ENCODE data around the gene LRRC61. TPM values are rescaled to one million over a fixed set of nuclear protein-coding genes. Genes with fewer than 3 reads are reported as not detected.
"Not testable (repeated sequence)": the region's sequence is repeated elsewhere in the genome, so short reads cannot be mapped to it uniquely, and the experiment has no call there.

The LRRC61 gene
- total RNA-seq, 1 donor from 2014 or later = 70.8 TPM

GRCh38 chr7:150295027-150295426 lies 28.1 kb upstream of the LRRC61 start:
- not testable (repeated sequence) for H3K36me3 ChIP-seq (ENCODE audit: control insufficient read depth, insufficient read depth, low read length); DNase-seq (ENCODE audit: low read depth); H3K4me3 ChIP-seq (ENCODE audit: low read depth, low read length); H3K27me3 ChIP-seq (ENCODE audit: control insufficient read depth, insufficient read depth, low read length)

GRCh38 chr7:150295614-150296013 lies 27.5 kb upstream of the LRRC61 start:
- not testable (repeated sequence) for H3K4me3 ChIP-seq (ENCODE audit: low read depth, low read length); H3K36me3 ChIP-seq (ENCODE audit: control insufficient read depth, insufficient read depth, low read length); DNase-seq (ENCODE audit: low read depth); H3K27me3 ChIP-seq (ENCODE audit: control insufficient read depth, insufficient read depth, low read length)

- not testable (repeated sequence) for H3K36me3 ChIP-seq (ENCODE audit: control insufficient read depth, insufficient read depth, low read length); H3K27me3 ChIP-seq (ENCODE audit: control insufficient read depth, insufficient read depth, low read length); DNase-seq (ENCODE audit: low read depth); H3K4me3 ChIP-seq (ENCODE audit: low read depth, low read length)
Observed at GRCh38 chr7:150296802-150297201, 26.4 kb upstream of the LRRC61 start.

GRCh38 chr7:150297978-150298377 lies 25.2 kb upstream of the LRRC61 start:
- H3K36me3 ChIP-seq (ENCODE audit: control insufficient read depth, insufficient read depth, low read length); H3K4me3 ChIP-seq (ENCODE audit: low read depth, low read length); H3K27me3 ChIP-seq (ENCODE audit: control insufficient read depth, insufficient read depth, low read length); DNase-seq (ENCODE audit: low read depth): not testable (repeated sequence)

- H3K36me3 ChIP-seq (ENCODE audit: control insufficient read depth, insufficient read depth, low read length); H3K27me3 ChIP-seq (ENCODE audit: control insufficient read depth, insufficient read depth, low read length); H3K4me3 ChIP-seq (ENCODE audit: low read depth, low read length): not testable (repeated sequence)
- peak; percentile 63 for DNase-seq (ENCODE audit: low read depth)
Observed at GRCh38 chr7:150302908-150303310, 20.2 kb upstream of the LRRC61 start.

- not testable (repeated sequence) for H3K36me3 ChIP-seq (ENCODE audit: control insufficient read depth, insufficient read depth, low read length); DNase-seq (ENCODE audit: low read depth); H3K4me3 ChIP-seq (ENCODE audit: low read depth, low read length); H3K27me3 ChIP-seq (ENCODE audit: control insufficient read depth, insufficient read depth, low read length)
Observed at GRCh38 chr7:150304499-150305258, 18.5 kb upstream of the LRRC61 start.

GRCh38 chr7:150305259-150305902 lies 17.8 kb upstream of the LRRC61 start:
- not testable (repeated sequence) for H3K27me3 ChIP-seq (ENCODE audit: control insufficient read depth, insufficient read depth, low read length); DNase-seq (ENCODE audit: low read depth); H3K4me3 ChIP-seq (ENCODE audit: low read depth, low read length); H3K36me3 ChIP-seq (ENCODE audit: control insufficient read depth, insufficient read depth, low read length)

- H3K4me3 ChIP-seq (ENCODE audit: low read depth, low read length); DNase-seq (ENCODE audit: low read depth); H3K36me3 ChIP-seq (ENCODE audit: control insufficient read depth, insufficient read depth, low read length); H3K27me3 ChIP-seq (ENCODE audit: control insufficient read depth, insufficient read depth, low read length): not testable (repeated sequence)
Observed at GRCh38 chr7:150305903-150306284, 17.3 kb upstream of the LRRC61 start.

- not testable (repeated sequence) for H3K36me3 ChIP-seq (ENCODE audit: control insufficient read depth, insufficient read depth, low read length)
Observed at GRCh38 chr7:150306377-150306776, 16.8 kb upstream of the LRRC61 start.

GRCh38 chr7:150307129-150307528 lies 16.0 kb upstream of the LRRC61 start:
- Histone ChIP-seq H3K27me3 (ENCODE audit: control insufficient read depth, insufficient read depth, low read length) (no peaks in the 10 kb centered on the region), H3K4me3 (ENCODE audit: low read depth, low read length) (no peak overlapping the region), H3K36me3 (ENCODE audit: control insufficient read depth, insufficient read depth, low read length) (no peaks in the 10 kb centered on the region)
- no peak for DNase-seq (ENCODE audit: low read depth)
- no peak for TF ChIP-seq CTCF (IDR thresholded peaks at IDR 0.05; ENCODE audit: insufficient read depth, low read length, poor library complexity, severe bottlenecking)

More at GRCh38 chr7:150306377-150306776, 16.8 kb upstream of the LRRC61 start:
- H3K27me3 ChIP-seq (ENCODE audit: control insufficient read depth, insufficient read depth, low read length); H3K4me3 ChIP-seq (ENCODE audit: low read depth, low read length); DNase-seq (ENCODE audit: low read depth): not testable (repeated sequence)

All from kidney epithelial cell (primary cell).